ENCODE data around the gene ABLIM2. TPM values are rescaled to one million over a fixed set of nuclear protein-coding genes. Genes with fewer than 3 reads are reported as not detected.

Gene ABLIM2
- total and polyA plus RNA-seq, 2 of the 4 experiments (the other 2 are of a cell fraction) = under 0.01 to 0.10 TPM

- intact Hi-C loops (cut with micrococcal nuclease) = no loop called here
- no peak overlapping the region for H2AK5ac ChIP-seq (ENCODE audit: low read depth, low read length)
- no peaks in the 10 kb centered on the region for H3K79me1 ChIP-seq (ENCODE audit: low read depth in 1 of 2, low read length in 2 of 2)
- no peak overlapping the region for H3K14ac ChIP-seq (replicated peaks; ENCODE audit: low read depth, low read length)
- H3K4me3 ChIP-seq (ENCODE audit: insufficient read depth, low read depth, low read length) = no peak overlapping the region
- H4K8ac ChIP-seq (ENCODE audit: low read depth in 2 of 2, low read length in 2 of 2) = no peak overlapping the region
- H3K18ac ChIP-seq (ENCODE audit: low read depth, low read length) = no peak overlapping the region
- peaks cover 59% of the 10 kb centered on the region for H3K27me3 ChIP-seq (ENCODE audit: control insufficient read depth, insufficient read depth, low read length)
- TF ChIP-seq USF2 (IDR thresholded peaks at IDR 0.05; ENCODE audit: low read depth, low read length) (no peak), CEBPB (IDR thresholded peaks at IDR 0.05; ENCODE audit: low read depth, low read length) (no peak), RCOR1 (IDR thresholded peaks at IDR 0.05; ENCODE audit: insufficient replicate concordance, low read length) (no peak), RFX5 (IDR thresholded peaks at IDR 0.05; ENCODE audit: low read depth, low read length) (no peak), MAFK (IDR thresholded peaks at IDR 0.05; ENCODE audit: low read depth, low read length) (no peak), CTCF (conservative IDR thresholded peaks at IDR 0.05; ENCODE audit: low read depth, low read length) (no peak), RAD21 (IDR thresholded peaks at IDR 0.05; ENCODE audit: low read length) (no peak), CHD1 (IDR thresholded peaks at IDR 0.05; ENCODE audit: low read depth, low read length) (no peak), SMC3 (IDR thresholded peaks at IDR 0.05; ENCODE audit: low read depth, low read length) (no peak), POLR2A (IDR thresholded peaks at IDR 0.05; ENCODE audit: low read depth, low read length) (no peak), MAZ (IDR thresholded peaks at IDR 0.05; ENCODE audit: borderline replicate concordance, low read depth, low read length) (no peak), NFE2L2 (IDR thresholded peaks at IDR 0.05; ENCODE audit: low read depth, low read length) (no peak), MXI1 (IDR thresholded peaks at IDR 0.05; ENCODE audit: borderline replicate concordance, low read depth, low read length) (no peak), BHLHE40 (IDR thresholded peaks at IDR 0.05; ENCODE audit: low read depth, low read length) (no peak)
- TF ChIP-seq, protein P1, sequence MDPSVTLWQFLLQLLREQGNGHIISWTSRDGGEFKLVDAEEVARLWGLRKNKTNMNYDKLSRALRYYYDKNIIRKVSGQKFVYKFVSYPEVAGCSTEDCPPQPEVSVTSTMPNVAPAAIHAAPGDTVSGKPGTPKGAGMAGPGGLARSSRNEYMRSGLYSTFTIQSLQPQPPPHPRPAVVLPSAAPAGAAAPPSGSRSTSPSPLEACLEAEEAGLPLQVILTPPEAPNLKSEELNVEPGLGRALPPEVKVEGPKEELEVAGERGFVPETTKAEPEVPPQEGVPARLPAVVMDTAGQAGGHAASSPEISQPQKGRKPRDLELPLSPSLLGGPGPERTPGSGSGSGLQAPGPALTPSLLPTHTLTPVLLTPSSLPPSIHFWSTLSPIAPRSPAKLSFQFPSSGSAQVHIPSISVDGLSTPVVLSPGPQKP (IDR thresholded peaks at IDR 0.05; ENCODE audit: borderline replicate concordance, low read depth, low read length) = no peak
- H3K4me2 ChIP-seq (ENCODE audit: low read depth, low read length) = no peak overlapping the region
- ChIA-PET POLR2A (ENCODE audit: unreplicated experiment) (no interaction called here), CTCF (no interaction called here)
- H3K4ac ChIP-seq (ENCODE audit: low read depth, low read length) = no peak overlapping the region
- no peak overlapping the region for H3K56ac ChIP-seq (ENCODE audit: extremely low read depth, insufficient read depth, low read length)
- no TSS peak for BruUV-seq (replicated peaks)
- no peak overlapping the region for H4K5ac ChIP-seq (ENCODE audit: low read depth, low read length)
- in situ Hi-C loops (cut with MboI; ENCODE audit: low sequenced_read_pairs) = no loop called here
- DNase-seq = peak; percentile 11
- no peaks in the 10 kb centered on the region for H3K36me3 ChIP-seq (ENCODE audit: control insufficient read depth, insufficient read depth, low read length)
- WGBS, 2 experiments (ENCODE audit: extremely low coverage in 2 of 2, insufficient read length in 1 of 2) = 17% methylated on average over 6 of the region's 28 CpGs; no CpG with 5 or more reads in 1 of the 2 experiments
- dilution Hi-C loops (cut with HindIII; ENCODE audit: low sequenced_read_pairs, unreplicated experiment) = no loop called here
- H3K4me1 ChIP-seq (ENCODE audit: control insufficient read depth, insufficient read depth, low read length) = no peaks in the 10 kb centered on the region
- H4K20me1 ChIP-seq (ENCODE audit: insufficient read depth, low read length) = no peaks in the 10 kb centered on the region
- no peak overlapping the region for H3K27ac ChIP-seq (ENCODE audit: insufficient read depth, low read length)
- H4K91ac ChIP-seq (ENCODE audit: insufficient read depth, low read depth, low read length) = no peak overlapping the region
- no peak overlapping the region for H2BK20ac ChIP-seq (ENCODE audit: low read depth, low read length)
- H2BK15ac ChIP-seq (ENCODE audit: low read depth, low read length) = no peak overlapping the region
- H2AFZ ChIP-seq (replicated peaks; ENCODE audit: low read length, poor library complexity) = no peak overlapping the region
- H2BK120ac ChIP-seq (ENCODE audit: low read depth, low read length) = no peak overlapping the region
- H2BK5ac ChIP-seq (ENCODE audit: low read depth, low read length, poor library complexity, severe bottlenecking) = no peak overlapping the region
- H3K23ac ChIP-seq (ENCODE audit: low read depth, low read length) = no peak overlapping the region
- no peak overlapping the region for H2AK9ac ChIP-seq (replicated peaks; ENCODE audit: low read depth, low read length, poor library complexity)
- no peak overlapping the region for H3K9ac ChIP-seq (ENCODE audit: low read depth, low read length)
- H3K9me1 ChIP-seq (ENCODE audit: insufficient read depth, low read length) = no peaks in the 10 kb centered on the region
- H3K9me3 ChIP-seq (ENCODE audit: control insufficient read depth, insufficient read depth, low read length) = peaks cover 13% of the 10 kb centered on the region
- peak; percentile 66 for ATAC-seq (ENCODE audit: low read depth)
These were observed 107.9 kb downstream of the ABLIM2 start for GRCh38 chr4:8050555-8051206.
